Measurements from ENCODE around the gene TASOR.

The TASOR gene

GRCh38 chr3:56706629-56707028 lies 23.6 kb upstream of the TASOR start:
- Histone ChIP-seq H2AFZ (ENCODE audit: low read length) (no peak overlapping the region), H3K9me3 (ENCODE audit: low read length) (no peaks in the 10 kb centered on the region)

GRCh38 chr3:56704706-56705105 lies 21.6 kb upstream of the TASOR start:
- no peak overlapping the region for H3K4me2 ChIP-seq (ENCODE audit: low read length)

More at GRCh38 chr3:56706629-56707028, 23.6 kb upstream of the TASOR start:
- Histone ChIP-seq H3K27me3 (ENCODE audit: insufficient read depth, low read length) (no peaks in the 10 kb centered on the region), H3K4me1 (ENCODE audit: insufficient read depth, low read length, severe bottlenecking) (no peaks in the 10 kb centered on the region), H3K79me2 (ENCODE audit: insufficient read depth, low read length) (no peaks in the 10 kb centered on the region), H3K4me3 (ENCODE audit: low read depth, low read length, poor library complexity, severe bottlenecking) (no peak overlapping the region), H4K20me1 (ENCODE audit: insufficient read depth, low read length) (no peaks in the 10 kb centered on the region), H3F3A (ENCODE audit: insufficient read depth, low read length) (no peaks in the 10 kb centered on the region), H3K36me3 (ENCODE audit: insufficient read depth, low read length) (no peaks in the 10 kb centered on the region), H3K27ac (ENCODE audit: low read depth, low read length, poor library complexity, severe bottlenecking) (no peak overlapping the region), H3K9ac (ENCODE audit: low read length) (no peak overlapping the region), H3K4me2 (ENCODE audit: low read length) (no peak overlapping the region), H3K9me2 (ENCODE audit: low read depth, low read length) (no peaks in the 10 kb centered on the region)
- no peak for TF ChIP-seq EZH2 (IDR thresholded peaks at IDR 0.05; ENCODE audit: borderline replicate concordance, low read length)
- TF ChIP-seq CTCF (IDR thresholded peaks at IDR 0.05; ENCODE audit: low read length) = no peak

GRCh38 chr3:56702490-56703315 lies 19.6 kb upstream of the TASOR start:
- Histone ChIP-seq H3K27me3 (ENCODE audit: insufficient read depth, low read length) (no peaks in the 10 kb centered on the region), H3K4me1 (ENCODE audit: insufficient read depth, low read length, severe bottlenecking) (no peaks in the 10 kb centered on the region), H3K4me2 (ENCODE audit: low read length) (no peak overlapping the region), H3K4me3 (ENCODE audit: low read depth, low read length, poor library complexity, severe bottlenecking) (no peak overlapping the region), H3K27ac (ENCODE audit: low read depth, low read length, poor library complexity, severe bottlenecking) (no peak overlapping the region), H3F3A (ENCODE audit: insufficient read depth, low read length) (no peaks in the 10 kb centered on the region), H4K20me1 (ENCODE audit: insufficient read depth, low read length) (no peaks in the 10 kb centered on the region), H3K36me3 (ENCODE audit: insufficient read depth, low read length) (no peaks in the 10 kb centered on the region), H3K79me2 (ENCODE audit: insufficient read depth, low read length) (no peaks in the 10 kb centered on the region), H3K9me3 (ENCODE audit: low read length) (no peaks in the 10 kb centered on the region), H3K9ac (ENCODE audit: low read length) (no peak overlapping the region), H2AFZ (ENCODE audit: low read length) (no peak overlapping the region), H3K9me2 (ENCODE audit: low read depth, low read length) (no peaks in the 10 kb centered on the region)
- TF ChIP-seq EZH2 (IDR thresholded peaks at IDR 0.05; ENCODE audit: borderline replicate concordance, low read length) (no peak), CTCF (IDR thresholded peaks at IDR 0.05; ENCODE audit: low read length) (peak; percentile 78)

More at GRCh38 chr3:56704706-56705105, 21.6 kb upstream of the TASOR start:
- no peaks in the 10 kb centered on the region for H3K9me2 ChIP-seq (ENCODE audit: low read depth, low read length)
- H3K9me3 ChIP-seq (ENCODE audit: low read length) = no peaks in the 10 kb centered on the region
- H3K4me1 ChIP-seq (ENCODE audit: insufficient read depth, low read length, severe bottlenecking) = no peaks in the 10 kb centered on the region
- no peaks in the 10 kb centered on the region for H3K36me3 ChIP-seq (ENCODE audit: insufficient read depth, low read length)
- no peak overlapping the region for H3K9ac ChIP-seq (ENCODE audit: low read length)
- H3K27me3 ChIP-seq (ENCODE audit: insufficient read depth, low read length) = no peaks in the 10 kb centered on the region
- no peak overlapping the region for H3K27ac ChIP-seq (ENCODE audit: low read depth, low read length, poor library complexity, severe bottlenecking)
- no peaks in the 10 kb centered on the region for H3F3A ChIP-seq (ENCODE audit: insufficient read depth, low read length)
- H3K4me3 ChIP-seq (ENCODE audit: low read depth, low read length, poor library complexity, severe bottlenecking) = no peak overlapping the region
- no peak overlapping the region for H2AFZ ChIP-seq (ENCODE audit: low read length)
- no peaks in the 10 kb centered on the region for H4K20me1 ChIP-seq (ENCODE audit: insufficient read depth, low read length)
- no peaks in the 10 kb centered on the region for H3K79me2 ChIP-seq (ENCODE audit: insufficient read depth, low read length)
- TF ChIP-seq EZH2 (IDR thresholded peaks at IDR 0.05; ENCODE audit: borderline replicate concordance, low read length) (no peak), CTCF (IDR thresholded peaks at IDR 0.05; ENCODE audit: low read length) (no peak)

Data from OCI-LY1 (cell line).